ENCODE results near the gene ABCG5.

Gene ABCG5

DNA sequence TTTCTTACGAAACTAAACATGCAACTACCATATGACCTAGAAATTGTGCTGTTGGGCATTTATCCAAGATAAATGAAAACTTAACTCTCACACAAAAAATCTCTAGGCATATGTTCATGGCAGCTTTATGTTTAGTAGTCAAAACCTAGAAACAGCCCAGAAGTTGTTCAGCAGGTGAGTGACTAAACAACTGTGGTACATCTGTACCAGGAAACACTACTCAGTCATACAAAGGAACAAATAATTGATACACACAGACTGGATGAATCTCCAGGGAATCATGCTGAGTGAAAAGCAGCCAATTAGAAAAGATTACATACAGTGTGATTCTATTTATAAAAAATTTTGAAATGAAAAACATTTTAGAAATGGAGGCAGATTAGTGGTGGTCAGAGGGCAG is 35.5 kb downstream of the ABCG5 start:
- DNase-seq, result no peak

DNA sequence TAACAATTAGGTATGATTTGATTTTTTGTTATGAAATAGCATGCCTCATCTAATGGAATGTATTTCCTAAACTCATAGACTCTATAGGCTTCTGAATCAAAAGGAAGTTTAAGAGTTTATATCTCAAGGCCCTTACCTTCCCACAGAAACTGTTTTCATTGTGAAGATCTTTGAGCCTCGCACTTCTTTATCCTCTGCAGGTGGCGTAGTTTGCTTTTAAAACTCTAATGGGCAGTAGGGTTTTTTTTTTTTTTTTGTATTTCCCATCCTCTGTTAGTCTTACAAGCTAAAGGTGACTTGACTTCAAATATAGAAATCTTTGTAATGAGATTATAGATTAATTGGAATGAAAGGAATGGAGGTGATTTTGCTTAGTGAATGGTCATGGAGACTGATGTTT is 36.5 kb downstream of the ABCG5 start:
- no peak for DNase-seq

DNA sequence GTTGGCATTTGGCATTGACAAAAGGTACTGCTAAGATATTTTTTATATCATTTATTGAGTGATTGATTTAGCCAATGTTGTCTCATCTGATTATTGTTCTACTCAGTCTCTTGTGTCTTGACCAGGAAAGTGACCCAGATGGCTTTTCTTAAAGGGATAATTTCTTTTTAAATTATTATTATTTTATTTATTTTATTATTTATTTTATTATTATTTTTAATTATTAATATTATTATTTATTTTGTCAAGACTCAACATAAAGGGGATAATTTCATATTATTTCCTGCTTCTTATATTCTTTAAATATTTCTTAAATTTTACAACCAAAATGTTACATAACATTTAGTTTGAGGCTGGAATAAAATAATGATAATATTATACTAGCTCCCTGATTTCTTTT is 37.7 kb downstream of the ABCG5 start:
- no peak for DNase-seq

DNA sequence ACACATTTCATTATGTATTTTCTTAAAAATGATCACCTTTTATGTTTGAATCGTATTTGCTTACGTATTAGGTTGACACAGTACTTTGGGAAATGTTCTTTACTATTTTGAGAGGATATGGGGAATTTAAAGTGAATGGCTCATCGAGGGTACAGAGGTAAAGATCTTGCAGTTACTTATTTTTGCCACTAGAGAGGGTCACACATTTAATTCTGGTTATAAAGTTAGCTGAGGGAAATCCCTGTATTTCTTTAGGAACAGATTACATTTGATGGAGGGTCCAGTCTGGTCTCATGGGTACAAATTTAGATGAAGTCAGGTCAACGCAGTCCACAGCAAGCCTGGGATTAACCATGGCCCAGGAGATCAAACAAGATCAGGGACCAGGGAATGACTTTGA is 40.3 kb downstream of the ABCG5 start:
- DNase-seq, result no peak

DNA sequence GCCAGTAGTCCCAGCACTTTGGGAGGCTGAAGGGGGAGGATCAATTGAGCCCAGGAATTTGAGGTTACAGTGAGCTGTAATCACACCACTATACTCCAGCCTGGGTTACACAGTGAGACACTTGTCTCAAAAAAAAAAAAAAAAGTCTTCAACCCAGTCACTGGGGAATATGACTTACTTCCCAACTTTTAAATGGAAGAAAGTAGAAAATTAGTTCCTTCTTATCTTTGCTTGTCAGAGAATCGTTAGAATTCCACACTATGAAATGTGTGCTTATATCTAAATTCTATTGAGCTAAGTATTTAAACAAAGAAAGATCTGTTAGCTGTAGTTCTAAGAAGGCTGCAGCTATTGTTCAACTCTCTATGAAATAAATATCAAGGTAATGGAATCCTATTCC is 42.4 kb downstream of the ABCG5 start:
- DNase-seq, result no peak

DNA sequence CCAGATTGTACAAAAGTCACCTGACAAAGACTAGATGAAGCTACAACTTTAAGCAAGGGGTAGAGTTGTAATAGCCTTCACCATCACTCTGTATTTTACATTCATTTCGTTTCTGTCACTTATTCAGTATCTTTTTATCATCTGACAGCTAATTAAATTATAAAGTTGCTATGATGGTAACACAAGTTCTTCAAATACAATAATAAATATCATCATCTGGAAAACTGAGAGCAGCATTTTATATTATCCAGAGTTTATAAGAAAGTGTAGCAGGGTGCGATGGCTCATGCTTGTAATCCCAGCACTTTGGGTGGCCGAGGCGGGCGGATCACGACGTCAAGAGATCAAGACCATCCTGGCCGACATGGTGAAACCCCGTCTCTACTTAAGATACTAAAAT is 43.7 kb downstream of the ABCG5 start:
- DNase-seq, result no peak

DNA sequence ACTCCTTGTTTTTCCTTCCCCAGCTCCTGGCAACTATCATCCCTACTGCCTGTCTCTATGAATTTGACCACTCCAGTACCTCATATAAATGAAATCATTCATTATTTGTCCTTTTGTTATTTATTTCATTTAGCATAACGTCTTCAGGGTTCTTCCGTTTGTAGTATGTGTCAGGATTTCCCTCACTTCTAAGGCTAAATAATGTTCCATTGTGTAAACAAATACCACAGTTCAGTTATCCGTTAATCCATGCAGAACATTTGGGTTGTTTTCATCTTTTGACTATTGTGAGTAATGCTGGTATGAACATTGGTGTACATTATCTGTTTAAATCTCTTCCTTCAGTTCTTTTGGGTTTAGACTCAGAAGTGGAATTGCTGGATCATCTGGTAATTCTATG is 46.0 kb downstream of the ABCG5 start:
- no peak for DNase-seq

DNA sequence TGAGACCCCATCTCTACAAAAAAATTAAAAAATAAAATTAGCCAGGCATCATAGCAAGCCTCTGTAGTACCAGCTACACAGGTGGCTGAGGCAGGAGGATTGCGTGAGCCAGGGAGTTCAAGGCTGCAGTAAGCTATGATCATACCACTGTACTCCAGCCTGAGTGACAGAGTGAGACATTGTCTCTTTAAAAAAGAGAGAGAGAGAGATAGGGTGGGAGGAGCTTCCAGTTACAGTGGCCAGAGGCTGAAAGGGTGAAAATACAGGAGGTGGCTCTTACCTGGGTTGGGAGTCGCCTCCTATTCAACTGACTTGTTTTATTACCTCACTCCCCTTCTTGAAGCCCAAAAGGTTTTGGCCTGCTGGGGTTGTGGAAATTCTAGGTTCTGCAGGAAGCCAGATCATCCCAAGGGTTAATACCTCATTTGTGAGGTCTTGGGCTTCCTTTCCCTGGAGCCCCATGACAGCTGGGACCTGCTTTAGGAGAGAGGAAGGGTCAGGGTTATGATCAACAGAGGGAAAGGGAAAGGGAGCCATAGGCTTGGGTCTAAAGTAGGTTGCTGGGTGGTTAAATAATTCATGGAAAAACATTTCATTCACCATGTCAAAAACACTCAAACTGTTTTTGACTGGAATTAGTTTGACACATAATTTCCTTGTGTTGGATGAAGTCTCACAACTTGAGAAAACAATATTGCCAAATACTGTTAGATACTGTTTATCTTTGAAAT is 47.4 kb downstream of the ABCG5 start:
- DNase-seq, result no peak

DNA sequence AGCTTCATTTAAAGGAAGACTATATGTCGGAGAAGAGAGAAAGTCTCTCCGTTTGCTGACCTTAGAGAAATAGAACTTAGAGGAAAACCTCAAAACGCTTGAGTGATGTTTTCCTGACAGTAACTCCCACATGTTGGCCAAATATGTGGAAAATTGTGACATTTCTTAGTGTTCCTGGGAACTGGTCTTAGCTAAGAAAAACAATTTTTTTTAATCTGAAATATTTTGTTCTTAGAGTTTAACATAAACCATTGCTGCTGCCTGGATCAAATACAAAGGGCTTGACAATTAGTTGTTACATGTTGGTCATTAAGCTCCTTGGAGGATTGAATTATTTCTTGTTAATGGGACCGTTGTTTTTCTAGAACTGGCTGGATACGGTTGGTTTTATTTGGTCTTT is 48.5 kb downstream of the ABCG5 start:
- no peak for DNase-seq

DNA sequence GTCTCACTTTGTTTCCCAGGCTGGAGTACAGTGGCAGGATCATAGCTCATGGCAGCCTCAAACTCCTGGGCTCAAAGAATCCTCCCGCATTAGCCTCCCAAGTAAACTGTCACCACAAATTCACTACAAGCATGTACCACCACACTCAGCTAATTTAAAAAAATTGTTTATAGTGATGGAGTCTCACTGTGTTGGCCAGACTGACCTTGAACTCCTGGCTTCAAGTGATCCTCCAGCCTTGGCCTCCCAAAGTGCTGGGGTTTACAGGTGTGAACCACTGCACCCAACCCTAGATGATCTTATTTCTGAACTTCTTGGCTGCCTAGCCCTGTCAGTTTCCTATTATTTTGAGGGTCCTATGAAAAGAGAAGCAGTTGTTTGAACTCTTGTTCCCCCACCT is 50.0 kb downstream of the ABCG5 start:
- DNase-seq, result no peak

DNA sequence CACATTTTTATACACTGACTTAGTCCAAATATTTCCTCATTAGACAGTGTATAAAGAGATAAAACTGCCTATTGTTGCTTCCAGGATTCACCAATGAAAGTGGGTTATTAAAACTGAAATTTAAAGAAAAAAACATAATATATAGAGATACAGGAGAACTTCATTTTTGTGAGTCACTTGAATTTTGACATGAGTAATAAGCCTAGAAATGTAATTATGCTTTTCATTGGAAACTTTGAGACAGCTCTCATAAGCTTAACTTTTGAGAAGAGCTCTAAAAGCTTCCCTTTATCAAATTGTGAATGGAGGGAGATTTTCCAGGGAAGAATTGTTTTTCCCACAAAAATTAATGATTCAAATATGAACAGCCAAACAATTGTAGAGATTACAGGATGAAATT is 50.7 kb downstream of the ABCG5 start:
- DNase-seq, result no peak

DNA sequence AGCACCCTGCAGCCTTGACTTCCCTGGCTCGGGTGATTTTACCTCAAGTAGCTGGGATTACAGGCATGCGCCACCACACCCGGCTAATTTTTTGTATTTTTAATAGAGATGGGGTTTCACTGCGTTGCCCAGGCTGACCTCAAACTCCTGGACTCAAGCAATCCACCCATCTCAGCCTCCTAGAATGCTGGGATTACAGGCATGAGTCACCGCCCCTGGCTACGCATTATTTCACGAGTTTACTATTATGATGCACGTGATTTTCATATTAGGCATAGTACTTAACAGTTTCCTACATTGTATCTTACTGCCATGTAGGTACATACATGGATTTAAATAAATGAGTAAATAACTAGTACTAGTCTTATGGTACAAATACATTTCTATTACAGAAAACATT is 60.4 kb downstream of the ABCG5 start:
- no peak for DNase-seq

DNA sequence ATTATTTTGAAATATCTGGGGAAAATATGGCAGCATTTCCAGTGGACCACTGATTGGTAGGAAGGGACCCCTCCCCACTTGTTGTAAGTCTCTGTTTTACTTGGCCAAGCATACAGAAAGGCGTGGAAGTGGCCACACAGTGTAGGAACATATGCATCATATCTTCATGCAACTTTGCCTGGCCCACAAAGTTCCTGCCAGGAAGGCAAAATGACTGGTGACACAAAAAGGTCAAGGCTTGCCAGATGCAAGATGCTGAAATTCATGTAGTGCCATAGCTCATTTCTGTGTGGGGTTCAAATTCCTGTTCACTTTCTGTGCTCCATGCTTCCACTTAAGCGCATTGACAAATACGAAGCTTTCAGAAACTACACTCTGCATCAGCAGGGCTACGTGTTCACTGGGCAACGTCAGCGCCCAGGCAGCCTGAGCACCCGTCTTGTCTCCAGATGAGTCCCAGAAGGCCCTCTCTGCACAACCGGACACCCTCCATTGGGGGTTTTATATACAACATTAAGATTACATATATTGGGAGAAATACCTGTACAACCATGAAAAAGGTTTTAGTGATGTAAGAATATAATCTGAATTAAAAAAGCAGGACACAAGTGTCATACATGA is 61.2 kb downstream of the ABCG5 start:
- no peak for DNase-seq

DNA sequence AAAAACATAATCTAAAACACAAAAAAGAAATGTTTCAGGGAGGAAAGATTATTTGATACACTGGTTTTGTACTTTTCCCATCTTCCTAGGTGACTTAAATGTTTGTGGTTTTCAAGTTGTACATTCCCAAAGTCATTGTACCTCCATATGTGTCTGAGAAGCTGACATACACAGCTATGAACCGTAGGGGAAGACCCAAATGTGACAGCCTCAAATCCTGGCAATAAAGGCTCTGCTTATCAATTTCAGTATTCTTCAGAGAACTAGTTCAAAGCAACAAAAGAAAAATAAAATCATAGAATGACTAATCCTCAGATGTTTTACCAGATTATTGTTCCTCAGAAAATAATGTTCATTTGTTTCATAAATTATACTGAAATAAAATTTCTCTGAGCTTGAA is 62.3 kb downstream of the ABCG5 start:
- DNase-seq, result no peak

DNA sequence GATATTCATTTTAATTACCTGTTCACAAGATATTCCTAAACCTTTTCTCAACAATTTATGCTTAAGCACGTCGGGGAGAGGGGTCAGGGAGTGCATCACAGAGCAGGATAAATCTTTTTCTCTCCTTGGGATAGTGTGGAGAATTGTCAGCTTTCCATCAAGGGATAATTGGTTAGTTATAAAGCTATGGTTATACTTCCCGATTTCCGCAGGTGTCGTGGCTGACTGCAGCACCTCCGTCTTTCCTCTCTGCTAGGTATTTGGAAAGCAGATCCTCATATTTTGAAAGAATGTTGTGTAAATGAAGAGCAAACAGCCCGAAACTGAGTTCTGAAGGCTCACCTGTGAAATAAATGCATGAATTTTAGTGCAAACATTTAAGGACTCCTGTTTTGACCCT is 64.0 kb downstream of the ABCG5 start:
- no peak for DNase-seq

DNA sequence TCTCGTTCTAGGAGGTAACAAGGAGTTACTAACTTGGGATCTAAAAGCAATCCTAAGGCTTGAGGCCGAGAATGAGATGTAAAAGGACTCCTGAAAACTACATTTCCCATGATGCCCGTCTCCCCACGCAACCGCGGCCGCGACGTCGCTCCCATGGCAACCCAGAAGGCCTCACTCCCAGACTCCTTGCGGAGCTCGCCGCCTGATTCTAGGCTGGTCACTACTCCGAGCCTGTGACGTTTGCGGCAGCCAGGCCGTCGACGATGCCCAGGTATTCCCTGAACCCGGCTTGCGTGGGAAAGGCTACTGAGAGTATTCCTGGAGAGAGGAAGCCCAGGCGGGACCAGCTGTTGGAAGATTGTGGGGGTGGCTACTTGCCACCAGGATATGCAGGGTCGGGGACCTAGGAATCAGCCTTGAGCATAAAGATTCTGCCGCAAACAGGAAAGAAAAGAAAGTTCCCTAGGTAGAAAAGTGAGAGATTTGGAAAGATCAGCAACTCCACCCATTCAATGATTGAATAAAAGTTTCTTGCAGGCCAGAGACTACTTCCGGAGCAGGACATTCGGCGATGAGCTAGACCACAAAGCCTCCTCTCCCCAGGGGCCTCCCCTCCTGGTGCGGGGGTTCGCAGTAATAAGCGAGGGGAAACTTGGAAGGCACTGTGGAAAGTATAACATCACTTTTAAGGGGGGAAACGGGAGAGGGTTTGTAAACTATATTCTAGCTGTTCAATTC is 64.6 kb downstream of the ABCG5 start, which contains the start of gene DYNC2LI1:
DYNC2LI1 (plus strand) TSS at position 164 of the 738 bp plus-strand sequence; CDS start at position 264, 100 bp downstream.
- peak; percentile 87 for DNase-seq

DNA sequence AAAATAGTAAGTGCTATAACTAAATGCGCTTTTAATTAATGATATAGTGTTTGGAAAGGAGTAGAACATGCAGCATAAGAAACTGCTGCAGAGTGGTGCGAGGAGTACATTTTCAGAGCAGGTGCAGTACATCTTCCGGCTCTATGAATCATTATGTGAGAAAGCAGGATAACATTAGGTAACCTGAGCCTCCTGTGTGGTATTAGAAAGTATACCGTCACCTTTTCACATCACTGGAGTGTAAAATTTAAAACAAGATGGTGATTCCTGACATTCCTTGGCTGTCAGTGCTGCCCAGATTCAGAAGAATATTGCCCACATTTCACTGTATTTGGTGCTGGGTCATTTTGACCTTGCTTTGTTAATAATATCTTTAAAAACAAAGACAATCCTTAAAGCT is 72.6 kb downstream of the ABCG5 start:
- DNase-seq, result no peak

DNA sequence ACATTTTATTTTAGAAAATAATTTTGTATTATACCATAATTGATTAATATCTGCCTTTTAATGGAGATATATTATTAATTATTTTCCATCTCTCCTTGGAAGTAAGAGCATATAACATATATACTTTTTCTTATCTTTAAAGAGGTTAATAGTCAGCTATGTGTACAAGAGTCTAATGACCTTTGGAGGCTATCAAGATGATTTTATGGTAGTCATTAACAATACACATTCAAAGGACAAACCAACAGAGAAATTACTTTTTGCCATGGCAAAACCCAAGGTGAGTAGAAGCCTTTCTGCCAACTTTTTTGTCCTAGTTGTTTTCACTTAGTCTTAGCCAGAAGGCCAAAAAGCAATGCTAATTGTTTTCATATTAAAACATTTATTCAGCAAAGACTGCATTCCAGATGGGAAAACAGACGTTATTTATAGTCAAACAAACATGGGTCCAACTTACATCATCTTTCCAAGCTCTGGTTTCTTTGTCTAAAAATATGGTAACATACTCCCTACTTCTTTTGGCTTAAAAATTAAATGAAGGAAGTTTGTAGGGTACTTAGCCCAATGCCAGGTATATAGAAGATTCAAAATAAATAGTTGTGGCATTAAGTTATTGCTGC is 74.4 kb downstream of the ABCG5 start:
- peak; percentile 19 for DNase-seq

DNA sequence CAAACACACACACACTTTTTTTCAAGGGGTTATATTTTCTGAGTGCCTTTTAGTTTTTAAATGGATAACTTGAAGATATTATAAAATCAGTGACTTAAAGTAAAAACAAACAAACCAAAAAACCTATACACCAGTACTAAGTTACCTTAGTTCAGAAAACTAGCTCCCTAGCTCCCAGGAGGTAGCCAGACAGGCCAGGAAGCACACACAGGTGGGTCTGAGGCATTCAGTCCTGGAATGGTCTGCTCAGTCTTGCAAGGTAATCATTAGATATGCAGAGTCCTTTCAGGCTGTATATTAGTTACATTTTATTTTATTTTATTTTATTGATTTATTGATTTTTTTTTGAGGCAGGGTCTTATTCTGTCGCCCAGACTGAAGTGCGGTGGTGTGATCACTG is 75.5 kb downstream of the ABCG5 start:
- DNase-seq, result no peak
